GM15510 (cell line): ENCODE data around the gene NAB2.

Experiments
- POLR2A ChIP-seq: IDR thresholded peaks from 3 replicates; pipeline ENCODE4 v1.6.1; 2011; ENCODE audit warnings: borderline replicate concordance; ENCODE audit not compliant: insufficient read length; ENCODE audit errors: extremely low read depth

The NAB2 gene

GRCh38 chr12:57133013-57133569 is 44.2 kb downstream of the NAB2 start:
- TF ChIP-seq POLR2A: no peak

- TF ChIP-seq POLR2A: no peak
Measured at GRCh38 chr12:57133916-57134315, 45.0 kb downstream of the NAB2 start.

- no peak for TF ChIP-seq POLR2A
Measured at GRCh38 chr12:57134949-57135348, 46.0 kb downstream of the NAB2 start.

- TF ChIP-seq POLR2A: no peak
Measured at GRCh38 chr12:57135527-57136326, 46.8 kb downstream of the NAB2 start.

GRCh38 chr12:57138526-57139272 is 49.8 kb downstream of the NAB2 start:
- no peak for TF ChIP-seq POLR2A

GRCh38 chr12:57139796-57140649 is 51.1 kb downstream of the NAB2 start:
- TF ChIP-seq POLR2A: no peak

GRCh38 chr12:57141249-57141648 is 52.3 kb downstream of the NAB2 start:
- TF ChIP-seq POLR2A: no peak

- TF ChIP-seq POLR2A: no peak
Measured at GRCh38 chr12:57142121-57142520, 53.2 kb downstream of the NAB2 start.

GRCh38 chr12:57142727-57143126 is 53.8 kb downstream of the NAB2 start:
- no peak for TF ChIP-seq POLR2A

- no peak for TF ChIP-seq POLR2A
Measured at GRCh38 chr12:57143454-57143853, 54.5 kb downstream of the NAB2 start.
